Measurements from ENCODE around the gene XKR7. TPM values are rescaled to one million over a fixed set of nuclear protein-coding genes. Genes with fewer than 3 reads are reported as not detected.
A peak's percentile ranks its signal among the peaks of the same experiment; 100 is the strongest.

The XKR7 gene
- total RNA-seq, 1 experiment from 2014 or later, result 9.7 TPM

DNA sequence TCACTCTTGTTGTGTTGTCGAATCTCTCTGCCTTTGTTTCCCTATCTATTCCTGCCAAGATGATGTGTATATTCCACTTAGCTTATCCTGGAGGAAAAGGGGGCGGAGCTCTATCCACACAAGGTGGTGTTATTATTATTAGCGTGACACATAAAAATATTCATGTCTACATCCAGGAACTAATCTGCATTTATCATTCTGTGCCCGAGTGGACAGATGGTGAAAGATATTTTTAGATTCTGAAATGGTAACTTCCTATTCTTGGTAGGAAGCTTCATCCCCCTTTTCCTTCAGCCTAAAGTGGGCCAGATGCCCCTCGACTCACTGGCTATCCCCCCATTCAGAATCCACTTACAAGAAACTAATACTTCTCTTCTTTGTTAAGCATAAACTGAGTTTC lies 2.0 kb downstream of the XKR7 start:
- in situ Hi-C loops (cut with HindIII; ENCODE audit: low pct_unique_long_range_greater_than_20kb, low sequenced_read_pairs), result no loop called here
- no peak for DNase-seq (ENCODE audit: low read depth)

DNA sequence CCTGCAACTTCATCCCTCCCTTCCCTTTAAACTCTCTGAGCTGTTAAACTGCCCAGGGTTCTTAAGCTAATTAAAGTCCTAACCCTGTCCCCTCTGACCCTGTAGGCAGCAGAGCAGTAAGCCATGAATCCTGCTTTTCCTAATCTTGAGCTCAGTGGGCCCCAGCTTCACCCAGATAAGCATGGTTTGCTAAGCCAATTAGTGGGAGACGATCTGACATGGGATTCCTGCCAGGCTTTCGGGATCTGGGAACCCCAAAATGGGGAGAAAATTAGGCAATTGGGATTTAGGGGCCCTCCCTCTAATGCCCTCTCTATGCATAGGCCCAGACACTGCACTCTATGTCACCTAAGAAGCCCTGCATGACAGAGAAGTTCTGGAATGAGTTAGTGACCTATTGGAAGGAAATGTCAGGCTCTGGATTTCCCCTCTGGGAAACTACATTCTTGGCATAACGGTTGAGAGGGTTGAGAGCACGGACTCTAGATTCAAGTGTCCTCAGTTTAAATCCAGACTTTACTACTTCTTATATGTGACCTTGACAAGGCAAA lies 4.6 kb downstream of the XKR7 start:
- DNase-seq (ENCODE audit: low read depth), result peak; percentile 97
- in situ Hi-C loops (cut with HindIII; ENCODE audit: low pct_unique_long_range_greater_than_20kb, low sequenced_read_pairs), result no loop called here

DNA sequence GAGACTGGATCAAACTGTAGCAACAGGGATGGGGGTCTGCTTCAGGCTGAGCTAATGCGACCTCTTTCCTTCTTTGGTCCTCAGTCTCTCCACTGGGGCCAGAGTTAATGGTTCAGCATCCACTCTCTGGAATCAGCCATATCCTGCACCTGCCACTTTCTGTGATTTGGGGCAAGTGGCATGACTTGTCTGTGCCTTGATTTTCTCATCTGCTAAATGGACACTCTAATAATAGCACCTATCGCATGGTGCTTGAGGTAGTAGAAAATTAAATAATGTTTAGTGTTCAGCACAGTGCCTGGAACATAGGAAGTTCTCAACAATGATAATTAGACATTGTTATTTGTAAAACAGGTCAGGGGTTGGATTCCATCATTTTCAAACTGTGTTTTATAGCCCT lies 6.3 kb downstream of the XKR7 start:
- in situ Hi-C loops (cut with HindIII; ENCODE audit: low pct_unique_long_range_greater_than_20kb, low sequenced_read_pairs), result no loop called here
- no peak for DNase-seq (ENCODE audit: low read depth)

- in situ Hi-C loops (cut with HindIII; ENCODE audit: low pct_unique_long_range_greater_than_20kb, low sequenced_read_pairs), result no loop called here
- peak; percentile 77 for DNase-seq (ENCODE audit: low read depth)
These were observed 7.1 kb downstream of the XKR7 start for GRCh38 chr20:31974951-31975487.

- in situ Hi-C loops (cut with HindIII; ENCODE audit: low pct_unique_long_range_greater_than_20kb, low sequenced_read_pairs), result no loop called here
- no peak for DNase-seq (ENCODE audit: low read depth)
These were observed 7.9 kb downstream of the XKR7 start for GRCh38 chr20:31975874-31976273.

DNA sequence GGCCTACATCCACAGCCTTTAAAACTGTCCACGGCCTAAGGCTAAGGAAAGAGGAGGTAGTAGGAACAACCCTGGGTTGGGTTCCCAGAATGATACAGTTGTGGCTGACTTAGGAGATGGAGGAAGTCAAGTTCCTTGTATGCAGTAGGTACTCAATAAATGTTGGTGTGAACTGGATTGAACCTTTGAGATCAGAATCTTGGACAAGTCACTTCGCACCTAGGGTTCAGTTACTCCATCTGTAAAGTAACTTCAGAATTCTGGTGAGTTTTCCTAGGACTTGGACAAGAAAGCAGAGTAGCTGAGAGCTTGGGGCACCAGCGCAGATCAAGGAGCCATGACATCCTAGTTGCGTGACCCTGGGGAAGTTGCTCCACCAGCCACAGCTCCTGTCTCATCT lies 9.1 kb downstream of the XKR7 start:
- DNase-seq (ENCODE audit: low read depth), result no peak
- in situ Hi-C loops (cut with HindIII; ENCODE audit: low pct_unique_long_range_greater_than_20kb, low sequenced_read_pairs), result no loop called here

DNA sequence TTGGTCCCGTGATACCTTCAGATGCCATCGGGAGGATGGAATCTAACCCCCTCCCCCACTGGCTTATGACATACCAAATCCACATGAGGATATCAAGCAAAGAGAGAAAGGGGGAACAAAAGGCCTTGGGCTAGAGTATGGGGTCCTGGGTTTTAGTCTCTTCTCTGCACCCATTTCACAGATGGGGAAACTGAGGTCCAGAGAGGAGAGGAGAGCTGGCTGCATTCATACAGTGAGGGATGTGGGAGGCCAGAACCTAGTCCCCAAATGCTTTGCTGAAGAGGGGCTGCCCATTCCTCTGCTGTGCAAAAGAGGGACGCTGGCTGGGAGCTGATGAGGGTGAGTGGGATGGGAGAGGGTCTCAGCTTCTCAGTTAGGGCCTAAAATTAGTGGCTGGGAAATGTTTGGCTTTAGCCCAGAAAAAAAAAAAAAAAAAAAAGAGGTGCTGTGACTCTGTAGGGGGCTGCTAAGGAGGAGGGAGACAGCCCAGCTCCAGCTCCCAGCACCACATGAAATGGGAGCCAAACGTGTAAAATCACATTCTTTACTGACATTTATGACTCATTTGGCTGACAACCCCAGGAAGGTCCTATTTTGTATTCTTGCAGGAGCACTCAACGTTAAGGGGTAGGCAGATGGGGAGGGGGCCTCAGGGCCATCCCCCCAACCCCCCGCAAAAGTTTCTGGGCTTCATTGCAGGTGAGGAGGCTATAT lies 11.9 kb downstream of the XKR7 start:
- in situ Hi-C loops (cut with HindIII; ENCODE audit: low pct_unique_long_range_greater_than_20kb, low sequenced_read_pairs), result no loop called here
- no peak for DNase-seq (ENCODE audit: low read depth)

DNA sequence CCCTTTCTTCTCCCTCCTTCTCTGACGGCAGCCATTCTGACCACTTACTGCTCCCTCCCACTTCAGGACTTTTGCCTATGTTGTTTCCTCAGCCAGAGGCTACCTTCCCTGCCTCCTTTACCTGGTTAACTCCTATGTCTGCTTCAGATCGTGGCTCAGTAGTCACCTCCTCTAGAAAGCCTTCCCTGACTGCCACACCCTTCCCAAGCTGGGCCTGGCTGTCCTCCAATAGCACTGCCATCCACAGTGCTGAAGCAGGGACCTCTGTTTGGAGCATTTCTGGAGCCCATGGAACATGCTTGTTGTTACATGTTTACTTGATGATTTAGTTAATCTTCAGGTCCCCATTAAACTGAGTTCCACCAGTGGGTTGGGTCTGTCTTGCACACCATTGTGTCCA lies 13.8 kb downstream of the XKR7 start:
- in situ Hi-C loops (cut with HindIII; ENCODE audit: low pct_unique_long_range_greater_than_20kb, low sequenced_read_pairs), result no loop called here
- no peak for DNase-seq (ENCODE audit: low read depth)

- no peak for DNase-seq (ENCODE audit: low read depth)
- in situ Hi-C loops (cut with HindIII; ENCODE audit: low pct_unique_long_range_greater_than_20kb, low sequenced_read_pairs), result no loop called here
These were observed 17.1 kb downstream of the XKR7 start for GRCh38 chr20:31984981-31985471.

DNA sequence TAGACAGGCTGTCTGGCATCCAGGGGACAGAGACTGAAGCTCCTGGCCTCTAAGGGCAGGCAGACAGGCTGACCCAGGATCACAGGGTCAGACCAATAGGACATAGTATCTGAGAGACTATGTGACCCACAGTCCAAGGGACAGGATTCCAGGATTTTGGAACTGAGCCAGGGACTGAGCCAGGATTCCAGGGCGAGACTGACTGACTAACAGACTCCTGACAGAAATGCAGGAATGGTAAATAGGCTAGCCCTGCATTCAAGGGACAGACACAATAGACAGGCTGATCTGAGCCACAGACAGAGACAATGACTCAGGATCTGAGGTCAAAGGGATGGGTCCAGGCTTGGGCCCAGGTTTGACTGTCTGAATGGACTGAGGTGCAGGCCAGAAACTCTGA lies 19.8 kb downstream of the XKR7 start:
- in situ Hi-C loops (cut with HindIII; ENCODE audit: low pct_unique_long_range_greater_than_20kb, low sequenced_read_pairs), result no loop called here
- peak; percentile 83 for DNase-seq (ENCODE audit: low read depth)

GRCh38 chr20:31988430-31989015 lies 20.6 kb downstream of the XKR7 start:
- in situ Hi-C loops (cut with HindIII; ENCODE audit: low pct_unique_long_range_greater_than_20kb, low sequenced_read_pairs), result no loop called here
- DNase-seq (ENCODE audit: low read depth), result peak; percentile 46

- DNase-seq (ENCODE audit: low read depth), result no peak
- in situ Hi-C loops (cut with HindIII; ENCODE audit: low pct_unique_long_range_greater_than_20kb, low sequenced_read_pairs), result no loop called here
These were observed 21.2 kb downstream of the XKR7 start for GRCh38 chr20:31989030-31989645.

DNA sequence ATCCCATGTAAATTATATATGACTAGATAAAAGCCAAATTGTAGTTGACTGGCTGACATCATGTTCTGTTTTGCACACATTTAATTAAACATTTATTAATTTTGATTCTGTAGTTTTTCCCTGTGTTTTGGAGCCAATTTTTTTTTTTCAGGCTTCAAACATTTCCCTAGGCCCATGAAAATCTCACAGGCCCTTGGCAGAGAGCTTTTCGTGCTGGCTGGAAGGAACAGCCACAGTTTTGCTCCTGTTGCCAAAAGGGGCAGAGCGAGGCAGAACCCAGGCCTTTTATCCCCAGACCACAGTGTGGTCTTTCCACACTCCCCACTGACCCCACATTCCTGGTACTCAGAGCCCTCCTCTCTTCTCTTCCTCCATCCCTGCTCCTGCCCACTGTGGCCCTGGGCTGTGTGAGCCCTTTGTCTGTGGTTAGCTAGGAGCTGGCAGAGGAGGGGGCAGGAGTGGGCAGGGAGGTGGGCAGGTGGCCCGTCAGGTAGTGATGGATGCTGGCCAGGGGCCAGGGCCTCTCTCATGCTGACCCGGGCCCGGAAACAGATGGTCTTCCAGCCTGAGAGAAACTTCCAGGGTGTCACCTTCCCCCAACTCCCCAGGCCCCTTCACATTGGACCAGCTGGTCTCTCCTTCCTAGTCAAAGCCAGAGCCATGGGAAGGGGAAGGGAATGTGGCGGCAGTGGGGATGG lies 22.8 kb downstream of the XKR7 start:
- in situ Hi-C loops (cut with HindIII; ENCODE audit: low pct_unique_long_range_greater_than_20kb, low sequenced_read_pairs), result no loop called here
- no peak for DNase-seq (ENCODE audit: low read depth)

- in situ Hi-C loops (cut with HindIII; ENCODE audit: low pct_unique_long_range_greater_than_20kb, low sequenced_read_pairs), result no loop called here
- DNase-seq (ENCODE audit: low read depth), result no peak
These were observed 23.4 kb downstream of the XKR7 start for GRCh38 chr20:31991339-31991705.

DNA sequence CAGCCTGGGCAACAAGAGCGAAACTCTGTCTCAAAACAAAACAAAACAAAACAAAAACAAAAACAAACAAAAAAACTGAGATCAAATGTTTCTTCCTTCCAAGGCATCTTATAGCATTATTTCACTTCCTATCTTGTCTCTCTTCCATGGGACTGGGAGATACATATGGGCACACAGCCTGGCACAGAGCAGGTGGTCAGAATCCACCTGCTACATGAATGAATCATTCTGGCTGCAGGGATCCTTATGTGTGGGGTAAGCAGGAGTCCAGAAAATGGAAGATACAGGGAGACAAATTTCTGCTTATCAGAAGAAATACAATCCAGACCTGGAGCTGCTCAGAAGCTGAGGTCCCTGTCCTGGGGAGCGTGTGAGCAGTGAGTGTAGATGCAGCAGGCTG lies 24.1 kb downstream of the XKR7 start:
- DNase-seq (ENCODE audit: low read depth), result no peak
- in situ Hi-C loops (cut with HindIII; ENCODE audit: low pct_unique_long_range_greater_than_20kb, low sequenced_read_pairs), result no loop called here

GRCh38 chr20:31996996-31997395 lies 29.0 kb downstream of the XKR7 start:
- DNase-seq (ENCODE audit: low read depth), result no peak
- in situ Hi-C loops (cut with HindIII; ENCODE audit: low pct_unique_long_range_greater_than_20kb, low sequenced_read_pairs), result no loop called here

DNA sequence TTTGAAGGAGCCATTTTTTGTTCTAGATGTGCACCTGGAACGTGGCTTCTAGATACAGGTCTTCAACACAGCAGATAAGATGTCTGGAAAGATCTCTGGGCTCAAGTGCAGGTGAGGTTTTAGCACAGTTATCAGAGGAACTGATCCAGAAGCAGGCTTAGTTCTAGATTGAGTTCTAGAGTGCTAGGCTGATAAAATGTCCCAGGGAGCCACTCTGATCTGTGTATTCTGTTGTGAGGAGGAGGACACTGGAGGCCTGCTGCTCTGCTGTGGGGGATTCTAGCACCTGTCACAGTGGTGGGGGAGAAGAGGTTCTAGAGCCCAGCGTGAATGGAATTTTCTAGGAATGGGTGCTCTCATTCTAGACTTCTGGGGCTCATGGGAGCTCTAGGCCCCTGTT lies 30.3 kb downstream of the XKR7 start:
- in situ Hi-C loops (cut with HindIII; ENCODE audit: low pct_unique_long_range_greater_than_20kb, low sequenced_read_pairs), result no loop called here
- DNase-seq (ENCODE audit: low read depth), result no peak

- no peak for DNase-seq (ENCODE audit: low read depth)
- in situ Hi-C loops (cut with HindIII; ENCODE audit: low pct_unique_long_range_greater_than_20kb, low sequenced_read_pairs), result no loop called here
These were observed 35.4 kb downstream of the XKR7 start for GRCh38 chr20:32003325-32003724.

DNA sequence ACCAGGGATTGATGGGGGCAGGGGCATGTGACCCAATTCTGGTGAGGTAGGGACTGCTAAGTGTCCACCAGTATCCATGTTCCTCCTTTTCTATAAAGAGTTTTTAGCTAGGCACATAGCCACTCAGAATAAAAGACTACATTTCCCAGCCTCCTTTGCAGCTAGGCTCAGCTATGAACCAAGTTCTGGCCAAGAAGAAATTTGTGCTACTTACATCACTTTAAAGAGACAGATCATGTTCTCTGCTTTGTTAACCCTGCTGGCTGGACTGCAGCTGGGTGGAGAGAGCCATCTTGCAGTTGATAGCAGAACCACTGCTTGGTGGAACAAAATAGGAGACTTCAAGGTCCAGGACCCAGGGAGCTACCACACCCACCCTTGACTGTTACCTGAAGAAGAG lies 37.0 kb downstream of the XKR7 start:
- peak; percentile 41 for DNase-seq (ENCODE audit: low read depth)

More for the DNA sequence above, 37.0 kb downstream of the XKR7 start:
- in situ Hi-C loops (cut with HindIII; ENCODE audit: low pct_unique_long_range_greater_than_20kb, low sequenced_read_pairs), result no loop called here
